Body of pancreas (tissue), 4 donors: Measurements from ENCODE around the gene IFI16. TPM values are rescaled to one million over a fixed set of nuclear protein-coding genes. Genes with fewer than 3 reads are reported as not detected.

Experiments
- ATAC-seq: fragments of 150-250 bp; one replicate; pipeline ENCODE4 v1.9.1; 2016
- DNase-seq, 4 donors: peaks; one replicate each; pipeline ENCODE4 v3.0.0-alpha.2; 2019
- H3K27ac ChIP-seq, 4 donors: fragments of 200-600 bp; sonication (generic); 1 replicate in 3 of 4; 2 replicates in 1 of 4; pipeline versions ENCODE4 v1.5.1 to v1.6.1; 2016 to 2019; ENCODE audit warnings: mild to moderate bottlenecking in 1 of 4, mixed read lengths in 1 of 4, moderate library complexity in 1 of 4
- H3K27me3 ChIP-seq, 2 donors: fragments of 200-600 bp; sonication (generic); one replicate each; pipeline ENCODE4 v1.6.0; 2016; ENCODE audit warnings: mild to moderate bottlenecking in 1 of 2
- H3K36me3 ChIP-seq, 2 donors: fragments of 200-600 bp; sonication (generic); replicated peaks in 1 of 2; 2 replicates each; pipeline ENCODE4 v1.5.1; 2016; ENCODE audit warnings: low read depth in 2 of 2; ENCODE audit not compliant: insufficient read depth in 1 of 2
- H3K4me1 ChIP-seq: fragments of 200-600 bp; sonication (generic); one replicate; pipeline ENCODE4 v1.6.0; 2016
- H3K4me3 ChIP-seq, 2 donors: fragments of 200-600 bp; sonication (generic); 1 replicate in 1 of 2; 2 replicates in 1 of 2; pipeline ENCODE4 v1.5.1; 2016 to 2019
- H3K9me3 ChIP-seq, 3 donors: fragments of 200-600 bp; sonication (generic); 1 replicate in 2 of 3; 2 replicates in 1 of 3; pipeline ENCODE4 v1.5.1; 2016
- POLR2A ChIP-seq, 3 donors: fragments of 450-650 bp; IDR thresholded peaks; one replicate each; pipeline ENCODE4 v1.6.1; 2016; ENCODE audit warnings: antibody characterized with exemption in 3 of 3, mild to moderate bottlenecking in 2 of 3
- WGBS, 2 donors: methylation state at CpG; one replicate each; pipeline ENCODE4 v1.1.5; 2017; 5-methylcytosine and 5-hydroxymethylcytosine counted together
- intact Hi-C: fragments of 100-400 bp; cut with DNase I; formaldehyde crosslinking; loops from one replicate; pipeline ENCODE4 v1.15.1; 2023
- total RNA-seq, 2 donors: library from RNA; depleted of rRNA; stranded (reverse); fragments of >200 nt; gene quantifications; one replicate each; pipeline ENCODE4 v1.1.0, GENCODE V29; 2016
- TF ChIP-seq, protein P1 (sequence below), 7 experiments: fragments of 450-650 bp in 4 of 7; fragments of 200-600 bp in 3 of 7; sonication (generic) in 3 of 7; IDR thresholded peaks; one replicate each; pipeline ENCODE4 v1.5.1; 2016 to 2019; ENCODE audit warnings: antibody characterized with exemption in 7 of 7

Gene IFI16
- total RNA-seq, 2 donors from 2014 or later, result 10.9 to 11.2 TPM

DNA sequence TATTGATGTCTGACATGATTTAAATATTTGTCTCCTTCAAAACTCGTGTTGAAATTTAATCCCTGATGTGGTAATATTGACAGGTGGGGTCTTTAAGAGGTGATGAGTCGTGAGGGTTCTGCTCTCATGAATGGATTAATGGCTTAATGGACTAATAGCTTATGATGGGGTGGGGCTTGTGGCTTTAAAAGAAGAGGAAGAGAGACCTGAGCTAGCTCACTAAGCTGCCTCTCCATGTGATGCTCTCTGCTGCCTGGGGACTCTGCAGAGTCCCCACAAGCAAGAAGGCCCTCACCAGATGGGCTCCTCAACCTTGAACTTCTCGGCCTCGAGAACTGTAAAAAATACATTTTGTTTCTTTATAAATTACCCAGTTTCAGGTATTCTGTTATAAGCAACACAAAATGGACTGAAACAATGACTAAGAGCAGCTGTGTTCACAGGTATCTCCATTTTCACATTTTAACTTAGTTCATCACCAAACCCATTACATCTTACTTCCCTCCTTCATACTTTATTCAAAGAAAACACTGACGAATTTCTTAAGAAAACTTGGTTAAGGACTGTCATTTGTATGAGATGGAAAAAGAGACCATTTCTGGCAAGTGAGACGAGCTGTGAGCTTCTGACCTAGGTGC is 79.0 kb downstream of the IFI16 start:
- H3K27ac ChIP-seq, result no peak overlapping the region
- DNase-seq, result no peak
- H3K4me1 ChIP-seq, result no peaks in the 10 kb centered on the region
- no peaks in the 10 kb centered on the region for H3K36me3 ChIP-seq
- no peaks in the 10 kb centered on the region for H3K27me3 ChIP-seq
- intact Hi-C loops, result no loop called here
- H3K4me3 ChIP-seq, result no peak overlapping the region
- no peak for TF ChIP-seq POLR2A (IDR thresholded peaks at IDR 0.05)
- TF ChIP-seq, protein P1, sequence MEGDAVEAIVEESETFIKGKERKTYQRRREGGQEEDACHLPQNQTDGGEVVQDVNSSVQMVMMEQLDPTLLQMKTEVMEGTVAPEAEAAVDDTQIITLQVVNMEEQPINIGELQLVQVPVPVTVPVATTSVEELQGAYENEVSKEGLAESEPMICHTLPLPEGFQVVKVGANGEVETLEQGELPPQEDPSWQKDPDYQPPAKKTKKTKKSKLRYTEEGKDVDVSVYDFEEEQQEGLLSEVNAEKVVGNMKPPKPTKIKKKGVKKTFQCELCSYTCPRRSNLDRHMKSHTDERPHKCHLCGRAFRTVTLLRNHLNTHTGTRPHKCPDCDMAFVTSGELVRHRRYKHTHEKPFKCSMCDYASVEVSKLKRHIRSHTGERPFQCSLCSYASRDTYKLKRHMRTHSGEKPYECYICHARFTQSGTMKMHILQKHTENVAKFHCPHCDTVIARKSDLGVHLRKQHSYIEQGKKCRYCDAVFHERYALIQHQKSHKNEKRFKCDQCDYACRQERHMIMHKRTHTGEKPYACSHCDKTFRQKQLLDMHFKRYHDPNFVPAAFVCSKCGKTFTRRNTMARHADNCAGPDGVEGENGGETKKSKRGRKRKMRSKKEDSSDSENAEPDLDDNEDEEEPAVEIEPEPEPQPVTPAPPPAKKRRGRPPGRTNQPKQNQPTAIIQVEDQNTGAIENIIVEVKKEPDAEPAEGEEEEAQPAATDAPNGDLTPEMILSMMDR (IDR thresholded peaks at IDR 0.05), result no peak
- no peaks in the 10 kb centered on the region for H3K9me3 ChIP-seq
- 56 to 58% methylated on average over 6 of the region's 6 CpGs for WGBS, 2 donors
- ATAC-seq, result no peak

DNA sequence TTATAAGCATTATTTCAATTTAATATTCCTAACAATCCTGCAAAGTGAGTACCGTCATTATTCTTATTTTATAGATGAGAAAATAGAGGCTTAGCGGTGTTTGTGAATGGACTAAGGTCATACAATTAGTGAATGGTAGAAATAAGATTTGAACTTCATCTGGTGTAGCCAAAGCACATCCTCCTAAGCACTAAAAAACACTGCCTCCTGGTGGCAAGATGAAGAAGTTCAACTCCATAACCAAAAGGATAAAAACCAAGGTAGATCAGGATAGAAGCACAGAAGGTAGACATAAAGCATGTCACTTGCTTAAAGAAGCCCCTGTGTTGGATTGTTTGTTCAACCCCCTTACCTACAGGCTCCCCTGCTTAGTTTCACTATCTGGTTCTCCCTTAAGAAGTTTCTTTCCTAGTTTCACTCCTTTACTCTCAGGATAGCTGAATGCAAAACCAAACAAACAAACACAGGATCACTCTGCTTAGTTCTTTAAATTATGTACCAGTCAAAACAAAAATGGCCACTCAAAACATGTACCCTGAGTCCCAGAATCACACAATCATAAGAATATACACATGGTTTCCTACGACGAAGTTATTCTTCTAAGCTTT is 79.6 kb downstream of the IFI16 start:
- Histone ChIP-seq H3K9me3 (no peaks in the 10 kb centered on the region), H3K4me3 (no peak overlapping the region), H3K4me1 (no peaks in the 10 kb centered on the region), H3K36me3 (no peaks in the 10 kb centered on the region), H3K27ac (no peak overlapping the region), H3K27me3 (no peaks in the 10 kb centered on the region)
- 77 to 80% methylated on average over 4 of the region's 4 CpGs for WGBS, 2 donors
- DNase-seq (no peak), ATAC-seq (no peak)
- TF ChIP-seq, protein P1 (IDR thresholded peaks at IDR 0.05), result peak in 6 of 7 experiments; percentile 16 to 50 (median 28)
- TF ChIP-seq POLR2A (IDR thresholded peaks at IDR 0.05), result no peak
- intact Hi-C loops, result no loop called here

DNA sequence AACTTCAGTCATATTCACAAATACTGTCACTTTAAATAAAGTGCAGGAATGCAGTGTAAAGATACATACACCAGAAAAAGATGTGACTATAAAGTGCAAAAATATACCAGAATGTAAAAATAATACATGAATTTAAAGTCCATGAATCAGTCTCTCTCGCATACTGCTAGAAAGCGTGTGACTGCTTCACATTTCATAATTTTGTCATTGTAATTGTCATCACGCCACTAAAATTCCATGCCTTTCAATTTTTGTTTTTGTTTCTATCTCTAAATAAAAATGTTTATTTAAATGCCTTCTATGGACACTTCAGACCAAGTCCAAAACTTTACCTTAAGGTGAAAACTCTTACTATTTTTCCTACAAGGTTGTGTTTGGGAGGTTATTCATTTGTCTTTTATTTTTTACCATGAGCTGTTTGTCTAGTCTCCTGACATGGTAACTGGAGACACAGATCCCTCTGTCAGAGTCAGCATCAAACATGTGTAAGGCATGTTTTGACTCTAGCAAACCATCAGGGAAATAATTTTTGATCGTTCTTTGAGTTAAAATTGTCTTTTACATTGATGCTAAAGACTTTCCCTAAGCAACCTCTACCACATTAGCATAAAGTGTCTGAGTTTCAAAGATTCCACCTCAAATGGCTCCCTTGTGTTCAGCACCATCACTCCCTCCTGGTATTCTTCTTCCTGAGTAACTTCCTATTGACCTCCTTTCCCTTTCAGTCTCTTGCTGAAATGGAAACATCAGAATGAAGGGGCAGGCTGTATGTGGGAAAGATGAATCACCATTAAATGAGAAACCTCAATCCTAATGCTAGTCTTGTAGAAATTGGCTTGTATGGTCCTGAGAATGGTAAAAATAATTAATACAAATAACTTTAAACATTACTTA is 80.8 kb downstream of the IFI16 start:
- TF ChIP-seq, protein P1 (IDR thresholded peaks at IDR 0.05), result no peak
- no peak for TF ChIP-seq POLR2A (IDR thresholded peaks at IDR 0.05)
- Histone ChIP-seq H3K27ac (no peak overlapping the region), H3K4me3 (no peak overlapping the region), H3K9me3 (no peaks in the 10 kb centered on the region), H3K4me1 (no peaks in the 10 kb centered on the region), H3K36me3 (no peaks in the 10 kb centered on the region), H3K27me3 (no peaks in the 10 kb centered on the region)
- ATAC-seq (no peak), DNase-seq (no peak)
- WGBS, 2 donors, result 69 to 75% methylated on average over 4 of the region's 4 CpGs
- intact Hi-C loops, result no loop called here

DNA sequence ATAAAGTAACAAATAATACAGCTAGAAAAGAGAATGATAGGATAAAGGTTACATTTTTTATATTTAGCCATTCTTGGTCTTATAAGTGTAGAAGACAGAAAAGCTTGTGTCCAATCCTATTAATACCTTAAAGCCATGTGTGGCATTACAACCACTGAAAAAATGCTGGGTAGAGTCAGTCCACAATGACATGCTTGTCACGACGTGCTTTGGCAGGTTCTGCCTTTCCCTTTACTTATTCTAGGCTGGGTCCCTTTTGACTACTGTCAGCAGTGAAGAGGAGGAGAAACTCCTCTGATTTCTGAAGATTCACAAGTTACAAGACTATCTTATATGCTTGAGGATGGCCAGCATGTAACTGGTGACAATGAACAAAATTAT is 81.5 kb downstream of the IFI16 start:
- 50 to 53% methylated on average over 2 of the region's 2 CpGs for WGBS, 2 donors
- DNase-seq, result no peak
- ATAC-seq, result no peak
- Histone ChIP-seq H3K4me1 (no peaks in the 10 kb centered on the region), H3K4me3 (no peak overlapping the region), H3K27me3 (no peaks in the 10 kb centered on the region), H3K36me3 (no peaks in the 10 kb centered on the region), H3K27ac (no peak overlapping the region), H3K9me3 (no peaks in the 10 kb centered on the region)
- intact Hi-C loops, result no loop called here
- TF ChIP-seq, protein P1 (IDR thresholded peaks at IDR 0.05), result no peak
- no peak for TF ChIP-seq POLR2A (IDR thresholded peaks at IDR 0.05)
